HS-27A (cell line): Measurements from ENCODE around the gene SETD3.
"Not testable (repeated sequence)": the region's sequence is repeated elsewhere in the genome, so short reads cannot be mapped to it uniquely, and the experiment has no call there.

ENCODE experiments used
- DNase-seq: peaks from one replicate; pipeline ENCODE4 v3.0.0-alpha.2; 2012; ENCODE audit warnings: low read depth, missing footprints

Gene SETD3

DNA sequence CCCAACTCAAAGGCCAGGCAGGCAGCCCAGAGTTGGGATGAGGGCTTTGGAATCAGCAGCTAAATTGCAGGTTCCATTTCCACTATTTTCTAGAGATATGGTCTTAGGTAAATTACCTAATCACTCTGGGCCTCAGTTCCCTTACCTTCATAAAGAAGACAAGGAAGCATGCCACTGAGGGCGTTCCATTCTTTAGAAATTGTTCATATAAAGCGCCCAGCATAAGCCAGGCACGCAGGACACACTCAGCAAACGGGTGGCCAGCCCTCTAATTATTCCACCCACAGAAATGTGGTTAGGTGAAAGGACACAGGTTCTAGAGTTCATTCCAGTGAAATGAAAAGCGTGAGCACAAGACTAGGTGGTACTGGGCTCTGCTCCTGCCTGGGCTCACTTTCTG is 120.8 kb downstream of the SETD3 start:
- DNase-seq: no peak

- no peak for DNase-seq
Measured at GRCh38 chr14:99357916-99358390, 122.7 kb downstream of the SETD3 start.

GRCh38 chr14:99357151-99357915 is 123.3 kb downstream of the SETD3 start:
- DNase-seq: no peak

- DNase-seq: no peak
Measured at GRCh38 chr14:99356031-99356608, 124.5 kb downstream of the SETD3 start.

DNA sequence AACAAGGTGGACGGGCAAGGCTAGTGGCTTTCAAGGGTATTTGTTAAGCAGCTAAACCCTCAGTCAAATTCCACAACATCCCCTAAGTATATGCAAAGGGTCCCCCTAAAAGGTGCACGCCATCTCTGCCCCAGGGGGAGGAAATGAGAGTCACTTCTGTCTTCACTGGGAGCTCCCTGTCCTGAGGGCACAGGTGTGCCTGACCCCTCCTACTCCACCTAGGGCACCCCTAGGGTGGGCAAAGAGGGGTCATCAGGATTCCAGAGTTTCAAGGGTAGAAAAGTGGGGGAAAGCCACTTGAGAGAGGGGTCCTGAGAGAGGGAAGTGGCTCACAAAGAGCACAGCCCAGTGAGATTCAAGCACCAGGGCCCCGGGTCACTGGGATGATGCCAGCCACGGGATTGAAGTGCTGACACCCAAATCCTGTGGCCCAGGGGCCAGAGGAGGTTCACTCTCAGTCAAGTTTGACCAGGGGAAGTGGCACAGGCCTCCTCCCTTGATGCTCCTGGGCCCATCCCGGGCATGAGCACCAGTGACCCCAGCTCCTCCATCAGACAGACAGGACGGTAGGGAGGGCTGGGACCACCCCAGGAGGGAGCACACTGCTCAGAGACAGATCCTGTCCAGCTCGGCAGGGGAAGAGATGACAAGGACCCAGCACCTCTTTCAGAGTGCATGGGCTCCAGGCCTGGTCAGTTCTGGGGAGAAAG is 126.3 kb downstream of the SETD3 start:
- no peak for DNase-seq

GRCh38 chr14:99352688-99353280 is 127.9 kb downstream of the SETD3 start:
- no peak for DNase-seq

DNA sequence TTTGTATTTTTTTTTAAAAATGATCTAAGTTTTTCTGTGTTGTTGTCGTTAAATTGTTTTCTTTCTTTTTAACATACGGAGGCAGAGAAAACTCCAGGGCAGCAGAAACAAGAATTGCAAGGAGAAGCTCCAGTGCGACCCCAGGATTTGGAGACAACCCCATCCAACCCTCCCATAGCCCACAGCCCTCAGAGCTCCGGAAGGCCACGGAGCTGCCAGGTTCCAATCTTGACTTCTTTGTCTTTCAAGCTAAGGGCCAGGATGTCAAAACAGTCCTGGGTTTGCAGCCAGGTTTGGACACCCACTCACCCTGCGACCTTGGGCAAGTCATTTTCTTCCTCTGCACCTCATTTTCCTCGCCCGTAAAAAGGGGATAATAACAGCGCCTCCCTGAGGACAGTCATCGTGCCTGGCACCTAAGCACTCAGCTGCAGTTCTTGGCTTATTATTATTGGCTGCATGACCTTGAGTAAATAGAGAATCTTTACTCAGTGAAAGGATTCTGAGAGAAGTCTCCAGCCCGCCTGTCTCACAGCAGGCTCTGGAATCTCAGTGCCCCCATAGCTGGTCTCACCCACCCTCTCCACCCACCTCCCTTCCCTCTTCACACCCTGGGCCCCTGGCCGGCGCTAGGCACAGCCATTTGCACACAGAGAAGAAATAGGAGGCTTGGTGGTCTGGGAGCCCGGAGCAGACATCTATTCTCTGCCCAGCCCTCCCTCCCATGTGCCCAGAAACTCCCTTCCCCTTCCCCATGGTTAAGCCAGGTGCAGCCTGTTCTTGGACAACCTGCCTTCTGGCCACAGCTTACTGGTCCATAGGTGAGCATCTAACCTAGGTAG is 129.3 kb downstream of the SETD3 start:
- no peak for DNase-seq

DNA sequence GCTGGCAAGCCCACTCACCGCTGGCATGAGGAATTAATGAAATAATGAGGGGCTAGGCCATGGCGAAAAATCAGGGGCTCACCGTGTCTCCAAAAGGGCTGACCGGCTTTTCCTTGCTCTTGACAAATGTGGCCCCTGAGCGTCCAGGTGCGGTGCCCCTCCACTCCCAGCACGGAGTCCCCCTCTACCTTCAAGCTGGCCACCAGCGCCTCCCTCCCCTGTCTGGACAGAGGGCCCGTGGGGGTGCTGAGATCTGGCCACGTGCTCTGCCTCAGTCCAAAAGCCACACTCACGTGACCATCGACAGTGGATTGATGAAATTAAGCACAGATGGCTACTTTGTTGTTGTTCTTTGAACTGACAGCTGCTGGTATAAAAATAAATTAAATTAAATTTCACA is 129.9 kb downstream of the SETD3 start:
- no peak for DNase-seq

DNA sequence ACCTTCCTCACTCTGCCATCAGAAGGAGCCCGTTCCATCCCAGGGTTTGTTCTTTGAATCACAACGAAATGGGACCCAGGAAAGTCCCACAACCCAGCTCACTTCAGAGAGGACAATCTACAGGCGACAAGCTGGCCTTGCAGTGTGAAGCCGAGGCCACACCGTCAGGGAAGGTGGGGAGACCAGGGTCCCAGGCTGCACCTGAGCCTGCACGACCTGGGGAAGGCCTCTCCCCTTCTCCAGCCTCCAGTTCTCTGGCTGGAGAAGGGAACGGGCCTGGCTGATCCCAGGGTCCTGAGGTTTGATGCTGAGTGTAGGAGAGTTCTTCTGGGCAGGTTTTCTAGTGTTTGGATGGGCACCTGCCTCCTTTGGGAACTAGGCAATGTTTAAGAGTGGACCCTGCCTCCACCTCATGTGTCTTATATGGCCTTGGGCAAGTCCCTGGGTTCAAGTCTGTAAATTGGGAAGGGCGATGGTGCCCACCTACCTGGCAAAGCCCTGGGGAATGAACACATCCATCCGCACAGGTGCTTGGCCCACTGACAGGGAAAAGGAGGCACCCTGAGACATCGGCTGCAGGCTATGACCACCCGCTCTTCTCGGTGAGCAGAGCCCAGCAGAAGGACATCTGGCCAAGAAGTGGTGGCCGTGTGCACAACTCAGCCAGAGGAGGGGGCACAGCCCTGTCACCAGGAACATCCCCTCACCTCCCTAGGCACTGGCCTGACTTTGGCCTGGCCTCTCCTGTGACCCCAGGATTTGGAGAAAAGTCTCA is 130.8 kb downstream of the SETD3 start:
- no peak for DNase-seq

GRCh38 chr14:99348816-99349614 is 131.6 kb downstream of the SETD3 start:
- no peak for DNase-seq

- DNase-seq: not testable (repeated sequence)
Measured at GRCh38 chr14:99348231-99348630, 132.4 kb downstream of the SETD3 start.
